RPMI8226 (cell line): ENCODE measurements around the gene PRF1.
"Not testable (repeated sequence)": the region's sequence is repeated elsewhere in the genome, so short reads cannot be mapped to it uniquely, and the experiment has no call there.

Experiments used
- DNase-seq: peaks from one replicate; pipeline ENCODE4 v3.0.0-alpha.2; 2015

The PRF1 gene

GRCh38 chr10:70592746-70593512 is 9.6 kb downstream of the PRF1 start:
- DNase-seq: no peak

GRCh38 chr10:70592186-70592735 is 10.3 kb downstream of the PRF1 start:
- DNase-seq: no peak

GRCh38 chr10:70590655-70591416 is 11.7 kb downstream of the PRF1 start:
- no peak for DNase-seq

- no peak for DNase-seq
These were observed 12.5 kb downstream of the PRF1 start for GRCh38 chr10:70589762-70590654.

GRCh38 chr10:70588859-70589570 is 13.5 kb downstream of the PRF1 start:
- DNase-seq: no peak

GRCh38 chr10:70588255-70588654 is 14.3 kb downstream of the PRF1 start:
- DNase-seq: no peak

GRCh38 chr10:70587045-70587658 is 15.4 kb downstream of the PRF1 start:
- DNase-seq: no peak

- no peak for DNase-seq
These were observed 16.1 kb downstream of the PRF1 start for GRCh38 chr10:70586348-70586930.

- DNase-seq: no peak
These were observed 16.9 kb downstream of the PRF1 start for GRCh38 chr10:70585578-70586169.

GRCh38 chr10:70584909-70585544 is 17.5 kb downstream of the PRF1 start:
- peak; percentile 42 for DNase-seq

GRCh38 chr10:70584366-70584765 is 18.2 kb downstream of the PRF1 start:
- no peak for DNase-seq

- DNase-seq: no peak
These were observed 18.9 kb downstream of the PRF1 start for GRCh38 chr10:70583669-70584037.

GRCh38 chr10:70582793-70583668 is 19.5 kb downstream of the PRF1 start:
- no peak for DNase-seq

- not testable (repeated sequence) for DNase-seq
These were observed 21.4 kb downstream of the PRF1 start for GRCh38 chr10:70581176-70581575.

GRCh38 chr10:70579234-70580002 is 23.1 kb downstream of the PRF1 start:
- DNase-seq: peak; percentile 61

GRCh38 chr10:70578371-70578947 is 24.1 kb downstream of the PRF1 start:
- peak; percentile 91 for DNase-seq

GRCh38 chr10:70576803-70577517 is 25.6 kb downstream of the PRF1 start:
- peak; percentile 13 for DNase-seq
